GM23338 (cell line): ENCODE results near the gene MINK1. TPM values are rescaled to one million over a fixed set of nuclear protein-coding genes. Genes with fewer than 3 reads are reported as not detected.

Experiments
- ATAC-seq: fragments of 200-7000 bp; cut with Tn5 transposase; 3 replicates; pipeline ENCODE4 v1.9.1; 2020
- DNase-seq: peaks from one replicate; pipeline ENCODE4 v3.0.0-alpha.2; 2015; ENCODE audit warnings: low spot score
- H2AFZ ChIP-seq: fragments of 200-600 bp; sonication (generic); 2 replicates; pipeline ENCODE4 v1.8.0; 2016; ENCODE audit warnings: antibody characterized with exemption, mild to moderate bottlenecking, moderate library complexity
- H3F3A ChIP-seq: fragments of 200-600 bp; sonication (generic); replicated peaks from 2 replicates; pipeline ENCODE4 v1.8.0; 2017; ENCODE audit warnings: antibody characterized with exemption, mixed run types, low read depth
- H3K27ac ChIP-seq: fragments of 200-600 bp; sonication (generic); 2 replicates; pipeline ENCODE4 v1.6.1; 2016; ENCODE audit warnings: low read depth
- H3K27me3 ChIP-seq: fragments of 200-600 bp; sonication (generic); 2 replicates; pipeline ENCODE4 v1.8.0; 2016; ENCODE audit warnings: mild to moderate bottlenecking, mixed run types, moderate library complexity; ENCODE audit not compliant: insufficient read depth
- H3K36me3 ChIP-seq: fragments of 200-600 bp; sonication (generic); 2 replicates; pipeline ENCODE4 v1.8.0; 2016; ENCODE audit warnings: mild to moderate bottlenecking; ENCODE audit not compliant: insufficient read depth
- H3K4me1 ChIP-seq: fragments of 200-600 bp; sonication (generic); 2 replicates; pipeline ENCODE4 v1.8.0; 2016; ENCODE audit warnings: mild to moderate bottlenecking, moderate library complexity; ENCODE audit not compliant: insufficient read depth
- H3K4me2 ChIP-seq: fragments of 200-600 bp; sonication (generic); 2 replicates; pipeline ENCODE4 v1.7.1; 2017; ENCODE audit warnings: mixed run types
- H3K4me3 ChIP-seq: fragments of 200-600 bp; sonication (generic); 2 replicates; pipeline ENCODE4 v1.6.1; 2016; ENCODE audit warnings: mixed run types
- H3K79me2 ChIP-seq: fragments of 200-600 bp; sonication (generic); replicated peaks from 2 replicates; pipeline ENCODE4 v1.8.0; 2017; ENCODE audit warnings: mild to moderate bottlenecking; ENCODE audit not compliant: insufficient read depth
- H3K9me2 ChIP-seq: fragments of 200-600 bp; sonication (generic); 2 replicates; pipeline ENCODE4 v1.8.0; 2017; ENCODE audit not compliant: insufficient read depth
- H4K20me1 ChIP-seq: fragments of 200-600 bp; sonication (generic); replicated peaks from 2 replicates; pipeline ENCODE4 v1.8.0; 2017; ENCODE audit warnings: mild to moderate bottlenecking; ENCODE audit not compliant: insufficient read depth
- H3K27ac Mint-ChIP-seq: 2 replicates; pipeline ENCODE4 v1.8.0; 2020; ENCODE audit warnings: inconsistent platforms, mild to moderate bottlenecking, moderate library complexity, mixed read lengths
- H3K27me3 Mint-ChIP-seq: 3 replicates; pipeline ENCODE4 v1.8.0; 2022; ENCODE audit warnings: low read depth, mild to moderate bottlenecking, moderate library complexity, mixed read lengths, inconsistent platforms; ENCODE audit not compliant: insufficient read depth, poor library complexity
- H3K36me3 Mint-ChIP-seq: 3 replicates; pipeline ENCODE4 v1.8.0; 2021; ENCODE audit warnings: low read depth, mild to moderate bottlenecking, inconsistent platforms, moderate library complexity, mixed read lengths
- H3K4me1 Mint-ChIP-seq: 3 replicates; pipeline ENCODE4 v1.8.0; 2020; ENCODE audit warnings: mild to moderate bottlenecking, inconsistent platforms, mixed read lengths
- H3K4me3 Mint-ChIP-seq: 3 replicates; pipeline ENCODE4 v1.8.0; 2021; ENCODE audit warnings: moderate library complexity, mild to moderate bottlenecking, inconsistent platforms, mixed read lengths
- H3K9me3 Mint-ChIP-seq: 3 replicates; pipeline ENCODE4 v1.8.0; 2020; ENCODE audit warnings: moderate library complexity, mild to moderate bottlenecking, inconsistent platforms, mixed read lengths
- CTCF ChIP-seq, 2 experiments: fragments of 200-600 bp in 1 of 2; sonication (generic) in 1 of 2; conservative IDR thresholded peaks; 2 replicates each; pipeline versions ENCODE4 v1.5.1 to v1.6.1; 2016 to 2017; ENCODE audit warnings: antibody characterized with exemption in 2 of 2, low read depth in 2 of 2, mild to moderate bottlenecking in 2 of 2, moderate library complexity in 1 of 2
- EZH2 ChIP-seq: fragments of 200-600 bp; sonication (generic); IDR thresholded peaks from one replicate; pipeline ENCODE4 v1.8.0; 2017; ENCODE audit warnings: antibody characterized with exemption, mild to moderate bottlenecking, low read depth; ENCODE audit not compliant: unreplicated experiment
- EZH2phosphoT487 ChIP-seq: fragments of 200-600 bp; sonication (generic); IDR thresholded peaks from one replicate; pipeline ENCODE4 v1.8.1; 2018; ENCODE audit warnings: antibody characterized with exemption; ENCODE audit not compliant: unreplicated experiment
- JUNB ChIP-seq: IDR thresholded peaks from one replicate; pipeline ENCODE4 v1.6.1; 2016; ENCODE audit warnings: antibody characterized with exemption; ENCODE audit not compliant: unreplicated experiment
- NANOG ChIP-seq: IDR thresholded peaks from 2 replicates; pipeline ENCODE4 v1.6.1; 2016; ENCODE audit warnings: antibody characterized with exemption, borderline replicate concordance
- POLR2AphosphoS5 ChIP-seq: IDR thresholded peaks from 2 replicates; pipeline ENCODE4 v1.6.1; 2016; ENCODE audit warnings: antibody characterized with exemption, low read depth
- ZNF114 ChIP-seq: fragments of 250-450 bp; sonication (Bioruptor Pico); IDR thresholded peaks from 2 replicates; pipeline ENCODE4 v1.5.0; 2020; ENCODE audit warnings: mild to moderate bottlenecking, moderate library complexity
- ZNF462 ChIP-seq: fragments of 250-450 bp; sonication (Bioruptor Pico); IDR thresholded peaks from 2 replicates; pipeline ENCODE4 v1.5.0; 2020; ENCODE audit warnings: mild to moderate bottlenecking, moderate library complexity
- polyA plus RNA-seq: library from polyadenylated mRNA; unstranded; fragments of >200 nt; fragmentation: Nextera tagmentation; extraction: Ambion mirVana; gene quantifications from 2 replicates; pipeline ENCODE4 v1.2.1, GENCODE V29; 2016
- total RNA-seq: library from RNA; depleted of rRNA; stranded (reverse); fragments of >200 nt; shearing (Covaris generic); gene quantifications from 2 replicates; pipeline ENCODE4 v1.2.3, GENCODE V29; 2014

MINK1 gene
- total and polyA plus RNA-seq, 2 experiments from 2014 or later = 17.3 to 54.9 TPM

DNA sequence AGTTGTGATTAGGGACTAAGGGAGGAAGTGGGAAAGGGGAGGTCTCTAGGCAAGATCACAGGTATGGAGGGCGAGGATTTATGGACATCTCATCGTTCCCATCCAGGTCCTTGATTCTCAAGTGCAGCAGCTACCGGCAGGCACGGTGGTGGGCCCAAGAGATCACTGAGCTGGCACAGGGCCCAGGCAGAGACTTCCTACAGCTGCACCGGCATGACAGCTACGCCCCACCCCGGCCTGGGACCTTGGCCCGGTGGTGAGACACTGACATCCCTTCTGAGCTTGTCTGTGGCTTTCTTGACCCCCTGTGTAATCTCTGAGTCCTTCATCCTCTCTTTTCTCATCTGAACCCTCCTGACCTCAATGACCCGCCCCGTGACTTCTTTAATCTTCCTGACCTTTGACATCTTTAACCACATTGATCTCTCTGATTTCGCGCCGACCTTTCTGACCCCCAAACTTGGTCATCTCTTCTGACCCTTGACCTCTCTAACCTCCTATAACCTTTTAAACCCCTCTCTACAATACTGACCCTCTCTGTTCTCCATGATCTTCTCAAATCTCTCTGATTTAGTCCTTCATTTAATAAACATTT lies 22.3 kb upstream of the MINK1 start:
- TF ChIP-seq POLR2AphosphoS5 = no peak
- no peak for TF ChIP-seq JUNB
- TF ChIP-seq NANOG = no peak
- no peak for TF ChIP-seq ZNF114 (CRISPR knock-in tag)
- TF ChIP-seq ZNF462 (CRISPR knock-in tag) = no peak
- no peak for TF ChIP-seq EZH2
- Mint-ChIP-seq H3K27me3 (peaks cover 15% of the 10 kb centered on the region), H3K4me3 (no peak overlapping the region; the same call in 2 of the 3 replicates), H3K36me3 (peaks cover 25% of the 10 kb centered on the region), H3K9me3 (peaks cover 3% of the 10 kb centered on the region; the same call in 2 of the 3 replicates), H3K4me1 (peaks cover 8% of the 10 kb centered on the region; the same call in 2 of the 3 replicates), H3K27ac (no peak overlapping the region)
- H3K9me2 ChIP-seq = no peaks in the 10 kb centered on the region
- H3K27ac ChIP-seq = no peak overlapping the region
- H3K4me3 ChIP-seq = no peak overlapping the region
- H3F3A ChIP-seq = 0 out of 2 replicates have a peak, but pooled peaks cover 3% of the 10 kb centered on the region
- no peaks in the 10 kb centered on the region for H3K27me3 ChIP-seq
- no peaks in the 10 kb centered on the region for H3K79me2 ChIP-seq
- peaks cover 17% of the 10 kb centered on the region for H3K36me3 ChIP-seq
- ATAC-seq (no peak), DNase-seq (no peak)
- peaks cover 6% of the 10 kb centered on the region for H3K4me1 ChIP-seq
- H4K20me1 ChIP-seq = no peaks in the 10 kb centered on the region
- no peak overlapping the region for H3K4me2 ChIP-seq
- H2AFZ ChIP-seq = no peak overlapping the region

GRCh38 chr17:4811471-4811870 lies 21.7 kb upstream of the MINK1 start:
- TF ChIP-seq EZH2 (no peak), CTCF (conservative IDR thresholded peaks at IDR 0.05; ENCODE audit: low read depth in 2 of 2) (no peak), EZH2phosphoT487 (no peak)
- no peak for DNase-seq
- H3K36me3 ChIP-seq = peaks cover 20% of the 10 kb centered on the region

More at GRCh38 chr17:4811471-4811870, 21.7 kb upstream of the MINK1 start:
- Histone ChIP-seq H2AFZ (no peak overlapping the region), H3K9me2 (no peaks in the 10 kb centered on the region), H3K4me2 (no peak overlapping the region), H4K20me1 (no peaks in the 10 kb centered on the region), H3K27ac (no peak overlapping the region), H3K4me1 (peaks cover 3% of the 10 kb centered on the region; the same call in 1 of the 2 replicates), H3K79me2 (no peaks in the 10 kb centered on the region), H3K27me3 (no peaks in the 10 kb centered on the region), H3K4me3 (no peak overlapping the region), H3F3A (0 out of 2 replicates have a peak, but pooled peaks cover 3% of the 10 kb centered on the region)
- ATAC-seq = no peak
- peaks cover 2% of the 10 kb centered on the region for H3K9me3 Mint-ChIP-seq
- peaks cover 32% of the 10 kb centered on the region for H3K36me3 Mint-ChIP-seq
- no peak overlapping the region for H3K27ac Mint-ChIP-seq
- no peak overlapping the region for H3K4me3 Mint-ChIP-seq
- H3K4me1 Mint-ChIP-seq = peaks cover 8% of the 10 kb centered on the region; the same call in 2 of the 3 replicates
- H3K27me3 Mint-ChIP-seq = peaks cover 12% of the 10 kb centered on the region
